ENCODE data around the gene CETN2. TPM values are rescaled to one million over a fixed set of nuclear protein-coding genes. Genes with fewer than 3 reads are reported as not detected.
"Not testable (repeated sequence)": the region's sequence is repeated elsewhere in the genome, so short reads cannot be mapped to it uniquely, and the experiment has no call there.

Gene CETN2
- total RNA-seq, 3 donors from 2014 or later, result 8.6 to 9.8 (median 9.6) TPM

GRCh38 chrX:152847281-152847680 lies 16.7 kb upstream of the CETN2 start:
- Mint-ChIP-seq H3K36me3 (ENCODE audit: insufficient read depth) (peaks cover 20% of the 10 kb centered on the region), H3K4me3 (no peak overlapping the region), H3K9me3 (no peaks in the 10 kb centered on the region), H3K4me1 (ENCODE audit: low read depth) (no peaks in the 10 kb centered on the region), H3K27me3 (ENCODE audit: low read depth) (no peaks in the 10 kb centered on the region)
- no peak for DNase-seq
- ATAC-seq, result no peak

GRCh38 chrX:152845618-152846240 lies 15.2 kb upstream of the CETN2 start:
- no peak for ATAC-seq
- H3K36me3 Mint-ChIP-seq (ENCODE audit: insufficient read depth), result peaks cover 10% of the 10 kb centered on the region

GRCh38 chrX:152844256-152844655 lies 13.7 kb upstream of the CETN2 start:
- Mint-ChIP-seq H3K4me3 (no peak overlapping the region), H3K4me1 (ENCODE audit: low read depth) (peaks cover 4% of the 10 kb centered on the region), H3K9me3 (no peaks in the 10 kb centered on the region), H3K27me3 (ENCODE audit: low read depth) (no peaks in the 10 kb centered on the region), H3K36me3 (ENCODE audit: insufficient read depth) (peaks cover 10% of the 10 kb centered on the region)
- ATAC-seq, result no peak
- no peak for DNase-seq

More at GRCh38 chrX:152845618-152846240, 15.2 kb upstream of the CETN2 start:
- no peaks in the 10 kb centered on the region for H3K9me3 Mint-ChIP-seq
- no peaks in the 10 kb centered on the region for H3K4me1 Mint-ChIP-seq (ENCODE audit: low read depth)
- DNase-seq, result no peak
- no peak overlapping the region for H3K4me3 Mint-ChIP-seq
- H3K27me3 Mint-ChIP-seq (ENCODE audit: low read depth), result no peaks in the 10 kb centered on the region

DNA sequence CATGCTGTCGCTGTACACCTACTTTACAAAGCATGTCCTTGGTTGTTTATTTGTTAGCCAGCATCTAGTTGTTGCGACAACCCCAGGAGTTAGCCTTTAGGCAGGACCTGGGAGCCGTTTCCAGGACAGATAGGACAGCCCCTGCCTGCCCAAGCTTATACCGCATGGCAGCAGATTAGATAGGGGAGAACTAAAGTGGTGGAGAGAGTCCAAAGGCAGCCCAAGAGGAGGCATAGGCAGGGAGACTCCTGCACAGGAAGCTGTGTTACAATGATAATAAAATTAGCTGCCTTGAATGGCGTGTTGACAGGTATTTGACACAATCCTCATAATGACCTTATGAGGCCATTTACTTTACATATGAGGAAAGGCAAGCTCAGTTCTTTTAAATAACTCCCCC lies 13.3 kb upstream of the CETN2 start:
- Mint-ChIP-seq H3K36me3 (ENCODE audit: insufficient read depth) (peaks cover 7% of the 10 kb centered on the region), H3K9me3 (no peaks in the 10 kb centered on the region), H3K27me3 (ENCODE audit: low read depth) (no peaks in the 10 kb centered on the region), H3K4me3 (no peak overlapping the region), H3K4me1 (ENCODE audit: low read depth) (peaks cover 4% of the 10 kb centered on the region)
- DNase-seq (no peak), ATAC-seq (no peak)

DNA sequence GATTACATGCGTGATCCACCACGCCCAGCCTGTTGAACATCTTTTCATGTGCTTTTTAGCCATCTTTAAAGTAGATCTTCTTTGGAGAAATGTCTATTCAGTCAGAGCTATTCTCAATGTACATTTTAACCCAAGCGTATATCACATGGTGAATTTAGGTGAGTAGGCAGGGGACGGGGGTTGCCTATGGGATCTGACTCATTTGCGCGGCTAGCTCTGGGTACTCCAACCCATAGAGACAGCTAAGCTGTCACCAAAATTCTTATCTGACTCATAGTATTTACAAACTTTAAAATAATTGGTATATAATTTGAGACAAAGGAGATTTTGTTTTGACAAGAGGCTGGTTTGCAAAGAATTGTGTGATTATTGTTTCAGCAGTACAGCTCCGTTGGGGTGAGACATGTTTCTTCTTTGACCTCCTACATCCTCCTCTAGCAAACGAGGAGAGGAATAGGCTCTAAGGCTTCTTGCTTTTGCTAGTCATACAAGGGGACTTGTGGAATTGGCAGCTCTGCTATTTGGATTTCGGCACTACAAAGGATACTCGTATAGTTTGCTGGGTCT lies 12.3 kb upstream of the CETN2 start:
- DNase-seq (no peak), ATAC-seq (no peak)
- no peaks in the 10 kb centered on the region for H3K27me3 Mint-ChIP-seq (ENCODE audit: low read depth)
- no peaks in the 10 kb centered on the region for H3K9me3 Mint-ChIP-seq
- H3K4me3 Mint-ChIP-seq, result no peak overlapping the region
- peaks cover 8% of the 10 kb centered on the region for H3K4me1 Mint-ChIP-seq (ENCODE audit: low read depth)
- H3K36me3 Mint-ChIP-seq (ENCODE audit: insufficient read depth), result peaks cover 3% of the 10 kb centered on the region

DNA sequence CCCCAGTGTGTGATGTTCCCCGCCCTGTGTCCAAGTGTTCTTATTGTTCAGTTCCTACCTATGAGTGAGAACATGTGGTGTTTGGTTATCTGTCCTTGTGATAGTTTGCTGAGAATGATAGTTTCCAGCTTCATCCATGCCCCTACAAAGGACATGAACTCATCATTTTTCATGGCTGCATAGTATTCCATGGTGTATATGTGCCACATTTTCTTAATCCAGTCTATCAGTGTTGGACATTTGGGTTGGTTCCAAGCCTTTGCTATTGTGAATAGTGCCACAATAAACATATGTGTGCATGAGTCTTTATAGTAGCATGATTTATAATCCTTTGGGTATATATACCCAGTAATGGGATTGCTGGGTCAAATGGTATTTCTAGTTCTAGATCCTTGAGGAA lies 4.9 kb upstream of the CETN2 start:
- not testable (repeated sequence) for H3K36me3 Mint-ChIP-seq (ENCODE audit: insufficient read depth); H3K27me3 Mint-ChIP-seq (ENCODE audit: low read depth); DNase-seq; H3K9me3 Mint-ChIP-seq; ATAC-seq; H3K4me3 Mint-ChIP-seq
- H3K4me1 Mint-ChIP-seq (ENCODE audit: low read depth), result peaks cover 25% of the 10 kb centered on the region

DNA sequence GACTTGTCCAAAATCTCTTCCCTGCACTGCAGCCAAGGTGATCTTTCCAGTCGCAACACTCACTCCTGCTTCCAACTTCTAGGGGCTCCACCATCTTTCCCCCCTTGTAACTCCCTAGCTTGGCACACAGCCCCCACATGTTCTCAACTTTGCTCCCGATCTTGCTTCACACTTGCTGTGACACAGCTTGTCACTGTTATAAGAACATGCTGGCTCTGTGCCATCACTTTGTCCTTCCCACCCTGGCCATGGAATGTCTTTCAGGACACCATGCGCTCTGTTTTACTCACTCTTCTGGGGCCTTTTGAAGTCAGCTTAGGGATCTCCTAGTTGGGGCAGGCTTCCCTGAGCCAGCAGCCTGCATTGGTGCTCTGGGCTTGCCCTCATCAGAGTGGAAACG lies 2.8 kb upstream of the CETN2 start:
- Mint-ChIP-seq H3K4me3 (no peak overlapping the region), H3K4me1 (ENCODE audit: low read depth) (peaks cover 23% of the 10 kb centered on the region), H3K9me3 (no peaks in the 10 kb centered on the region), H3K27me3 (ENCODE audit: low read depth) (no peaks in the 10 kb centered on the region), H3K36me3 (ENCODE audit: insufficient read depth) (peaks cover 6% of the 10 kb centered on the region)
- no peak for ATAC-seq
- no peak for DNase-seq

GRCh38 chrX:152832520-152832919 lies 2.0 kb upstream of the CETN2 start:
- peak overlapping the region; percentile 90 for H3K4me3 Mint-ChIP-seq
- peaks cover 7% of the 10 kb centered on the region for H3K36me3 Mint-ChIP-seq (ENCODE audit: insufficient read depth)

GRCh38 chrX:152831391-152831790 lies 834 bp upstream of the CETN2 start:
- Mint-ChIP-seq H3K36me3 (ENCODE audit: insufficient read depth) (peaks cover 7% of the 10 kb centered on the region), H3K9me3 (no peaks in the 10 kb centered on the region), H3K4me3 (peak overlapping the region; percentile 90), H3K27me3 (ENCODE audit: low read depth) (no peaks in the 10 kb centered on the region), H3K4me1 (ENCODE audit: low read depth) (peaks cover 20% of the 10 kb centered on the region)
- ATAC-seq (no peak), DNase-seq (no peak)

More at GRCh38 chrX:152832520-152832919, 2.0 kb upstream of the CETN2 start:
- DNase-seq (no peak), ATAC-seq (no peak)
- H3K9me3 Mint-ChIP-seq, result no peaks in the 10 kb centered on the region
- H3K4me1 Mint-ChIP-seq (ENCODE audit: low read depth), result peaks cover 20% of the 10 kb centered on the region
- no peaks in the 10 kb centered on the region for H3K27me3 Mint-ChIP-seq (ENCODE audit: low read depth)

- no peak overlapping the region for H3K4me3 Mint-ChIP-seq
- no peak for DNase-seq
- H3K4me1 Mint-ChIP-seq (ENCODE audit: low read depth), result no peaks in the 10 kb centered on the region
- H3K27me3 Mint-ChIP-seq (ENCODE audit: low read depth), result peaks cover 6% of the 10 kb centered on the region
- H3K9me3 Mint-ChIP-seq, result no peaks in the 10 kb centered on the region
- peaks cover 4% of the 10 kb centered on the region for H3K36me3 Mint-ChIP-seq (ENCODE audit: insufficient read depth)
- no peak for ATAC-seq
Observed at GRCh38 chrX:152824841-152825374, 5.6 kb downstream of the CETN2 start.

- peaks cover 4% of the 10 kb centered on the region for H3K36me3 Mint-ChIP-seq (ENCODE audit: insufficient read depth)
- ATAC-seq (no peak), DNase-seq (no peak)
- peaks cover 6% of the 10 kb centered on the region for H3K27me3 Mint-ChIP-seq (ENCODE audit: low read depth)
- no peak overlapping the region for H3K4me3 Mint-ChIP-seq
- H3K4me1 Mint-ChIP-seq (ENCODE audit: low read depth), result no peaks in the 10 kb centered on the region
- H3K9me3 Mint-ChIP-seq, result no peaks in the 10 kb centered on the region
Observed at GRCh38 chrX:152823657-152824056, 6.9 kb downstream of the CETN2 start.

GRCh38 chrX:152822383-152823086 lies 8.0 kb downstream of the CETN2 start:
- Mint-ChIP-seq H3K9me3 (no peaks in the 10 kb centered on the region), H3K4me1 (ENCODE audit: low read depth) (no peaks in the 10 kb centered on the region), H3K4me3 (no peak overlapping the region), H3K27me3 (ENCODE audit: low read depth) (peaks cover 6% of the 10 kb centered on the region), H3K36me3 (ENCODE audit: insufficient read depth) (no peaks in the 10 kb centered on the region)
- no peak for ATAC-seq
- no peak for DNase-seq

- DNase-seq (no peak), ATAC-seq (no peak)
- Mint-ChIP-seq H3K27me3 (ENCODE audit: low read depth) (peaks cover 6% of the 10 kb centered on the region), H3K9me3 (no peaks in the 10 kb centered on the region), H3K4me1 (ENCODE audit: low read depth) (no peaks in the 10 kb centered on the region), H3K4me3 (no peak overlapping the region), H3K36me3 (ENCODE audit: insufficient read depth) (no peaks in the 10 kb centered on the region)
Observed at GRCh38 chrX:152821145-152821765, 9.3 kb downstream of the CETN2 start.

DNA sequence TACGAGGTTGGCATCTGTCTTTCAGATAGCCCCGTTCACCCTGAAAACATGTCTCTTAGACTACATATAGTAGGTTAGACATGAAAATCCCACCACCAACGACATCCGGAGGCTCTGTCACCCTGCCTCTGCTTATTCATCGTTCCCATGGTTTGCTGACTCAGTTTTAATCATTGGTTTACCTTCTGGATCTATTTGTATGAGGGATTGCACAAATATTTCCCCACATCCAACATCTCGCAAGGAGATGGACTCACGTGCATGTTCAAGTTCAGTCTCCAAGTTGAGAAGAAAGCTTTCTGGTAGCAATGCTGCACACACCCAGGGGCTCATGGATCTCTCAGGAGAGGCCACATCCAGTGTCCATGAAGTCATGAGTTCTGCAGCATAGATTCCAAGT lies 10.8 kb downstream of the CETN2 start:
- H3K9me3 Mint-ChIP-seq, result no peaks in the 10 kb centered on the region
- H3K4me3 Mint-ChIP-seq, result peak overlapping the region; percentile 8
- no peaks in the 10 kb centered on the region for H3K36me3 Mint-ChIP-seq (ENCODE audit: insufficient read depth)
- ATAC-seq (no peak), DNase-seq (no peak)
- H3K4me1 Mint-ChIP-seq (ENCODE audit: low read depth), result no peaks in the 10 kb centered on the region
- H3K27me3 Mint-ChIP-seq (ENCODE audit: low read depth), result peaks cover 6% of the 10 kb centered on the region
